ENCODE measurements around the gene DCX.

DNA sequence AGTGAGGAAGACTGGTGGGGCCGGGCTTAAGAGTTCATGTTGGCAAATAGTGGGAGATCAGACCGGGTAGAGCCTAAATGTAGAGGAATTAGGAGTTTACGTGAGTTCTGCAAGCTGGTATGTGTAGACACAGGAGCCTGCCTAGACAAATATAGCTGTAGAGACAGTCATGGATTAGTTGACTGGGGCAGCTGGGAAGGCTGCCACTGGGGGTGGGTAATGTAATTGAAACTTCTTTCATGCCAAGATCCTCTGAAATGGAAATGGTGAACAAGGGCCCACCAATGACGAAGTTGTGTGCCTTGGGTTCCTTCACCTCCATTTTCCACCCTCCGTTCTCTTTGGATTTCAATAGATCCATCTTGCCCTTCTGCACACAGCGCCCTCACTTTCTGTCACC, 129.9 kb downstream of the DCX start:
- TF ChIP-seq, protein P1, sequence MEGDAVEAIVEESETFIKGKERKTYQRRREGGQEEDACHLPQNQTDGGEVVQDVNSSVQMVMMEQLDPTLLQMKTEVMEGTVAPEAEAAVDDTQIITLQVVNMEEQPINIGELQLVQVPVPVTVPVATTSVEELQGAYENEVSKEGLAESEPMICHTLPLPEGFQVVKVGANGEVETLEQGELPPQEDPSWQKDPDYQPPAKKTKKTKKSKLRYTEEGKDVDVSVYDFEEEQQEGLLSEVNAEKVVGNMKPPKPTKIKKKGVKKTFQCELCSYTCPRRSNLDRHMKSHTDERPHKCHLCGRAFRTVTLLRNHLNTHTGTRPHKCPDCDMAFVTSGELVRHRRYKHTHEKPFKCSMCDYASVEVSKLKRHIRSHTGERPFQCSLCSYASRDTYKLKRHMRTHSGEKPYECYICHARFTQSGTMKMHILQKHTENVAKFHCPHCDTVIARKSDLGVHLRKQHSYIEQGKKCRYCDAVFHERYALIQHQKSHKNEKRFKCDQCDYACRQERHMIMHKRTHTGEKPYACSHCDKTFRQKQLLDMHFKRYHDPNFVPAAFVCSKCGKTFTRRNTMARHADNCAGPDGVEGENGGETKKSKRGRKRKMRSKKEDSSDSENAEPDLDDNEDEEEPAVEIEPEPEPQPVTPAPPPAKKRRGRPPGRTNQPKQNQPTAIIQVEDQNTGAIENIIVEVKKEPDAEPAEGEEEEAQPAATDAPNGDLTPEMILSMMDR (IDR thresholded peaks at IDR 0.05), result no peak
- TF ChIP-seq POLR2AphosphoS5 (IDR thresholded peaks at IDR 0.05) (no peak), POLR2A (IDR thresholded peaks at IDR 0.05) (no peak)
